BLaER1 (cell line): ENCODE results near the gene RPTOR.

Source experiments
- H3K27ac ChIP-seq: shearing (Covaris generic); formaldehyde crosslinking; 2 replicates; pipeline ENCODE4 v1.8.1; 2022
- H3K27me3 ChIP-seq: shearing (Covaris generic); formaldehyde crosslinking; 2 replicates; pipeline ENCODE4 v1.8.1; 2022
- H3K36me3 ChIP-seq: shearing (Covaris generic); formaldehyde crosslinking; 2 replicates; pipeline ENCODE4 v1.8.1; 2022
- H3K4me1 ChIP-seq: shearing (Covaris generic); formaldehyde crosslinking; 2 replicates; pipeline ENCODE4 v1.8.1; 2022
- H3K4me2 ChIP-seq: shearing (Covaris generic); formaldehyde crosslinking; 2 replicates; pipeline ENCODE4 v1.8.1; 2022
- H3K4me3 ChIP-seq: shearing (Covaris generic); formaldehyde crosslinking; 2 replicates; pipeline ENCODE4 v1.8.1; 2022
- H3K9ac ChIP-seq: shearing (Covaris generic); formaldehyde crosslinking; 2 replicates; pipeline ENCODE4 v1.8.1; 2022
- H3K9me3 ChIP-seq: shearing (Covaris generic); formaldehyde crosslinking; 2 replicates; pipeline ENCODE4 v1.8.1; 2022
- H4K20me1 ChIP-seq: shearing (Covaris generic); formaldehyde crosslinking; 2 replicates; pipeline ENCODE4 v1.8.1; 2022
- Cebpa-rat ChIP-seq: shearing (Covaris generic); IDR thresholded peaks from 2 replicates; pipeline ENCODE4 v1.8.1; 2022

The RPTOR gene

GRCh38 chr17:80539022-80539641 lies 5.5 kb upstream of the RPTOR start:
- Histone ChIP-seq H3K9me3 (no peaks in the 10 kb centered on the region), H3K4me1 (peaks cover 8% of the 10 kb centered on the region), H3K27ac (no peak overlapping the region), H3K9ac (no peak overlapping the region), H3K4me2 (peak overlapping the region; percentile 41), H3K36me3 (no peaks in the 10 kb centered on the region), H3K27me3 (no peaks in the 10 kb centered on the region), H4K20me1 (no peaks in the 10 kb centered on the region), H3K4me3 (no peak overlapping the region)
- TF ChIP-seq Cebpa-rat, result no peak

- H3K36me3 ChIP-seq, result peaks cover 13% of the 10 kb centered on the region; the same call in 1 of the 2 replicates
- peaks cover 34% of the 10 kb centered on the region for H3K4me1 ChIP-seq
- no peaks in the 10 kb centered on the region for H3K27me3 ChIP-seq
- peak overlapping the region; percentile 99 for H3K4me2 ChIP-seq
- no peak for TF ChIP-seq Cebpa-rat
- H3K9ac ChIP-seq, result peak overlapping the region; percentile 92
- peak overlapping the region; percentile 88 for H3K27ac ChIP-seq
- H4K20me1 ChIP-seq, result peaks cover 34% of the 10 kb centered on the region
- peak overlapping the region; percentile 83 for H3K4me3 ChIP-seq
- no peaks in the 10 kb centered on the region for H3K9me3 ChIP-seq
These were observed 825 bp downstream of the RPTOR start for GRCh38 chr17:80545499-80545826.

- Histone ChIP-seq H3K9ac (0 out of 2 replicates have a peak overlapping the region, but pooled peaks have one; percentile 27), H4K20me1 (peaks cover 41% of the 10 kb centered on the region), H3K4me2 (peak overlapping the region; percentile 99), H3K9me3 (no peaks in the 10 kb centered on the region), H3K4me3 (peak overlapping the region; percentile 83), H3K36me3 (peaks cover 13% of the 10 kb centered on the region; the same call in 1 of the 2 replicates), H3K27ac (no peak overlapping the region), H3K27me3 (no peaks in the 10 kb centered on the region), H3K4me1 (peaks cover 40% of the 10 kb centered on the region)
- TF ChIP-seq Cebpa-rat, result no peak
These were observed 1.6 kb downstream of the RPTOR start for GRCh38 chr17:80546267-80546666.

GRCh38 chr17:80552523-80552922 lies 7.9 kb downstream of the RPTOR start:
- Histone ChIP-seq H3K4me1 (peaks cover 17% of the 10 kb centered on the region), H4K20me1 (peaks cover 93% of the 10 kb centered on the region), H3K27ac (no peak overlapping the region), H3K36me3 (peaks cover 44% of the 10 kb centered on the region), H3K4me3 (no peak overlapping the region), H3K4me2 (no peak overlapping the region), H3K9ac (no peak overlapping the region), H3K9me3 (no peaks in the 10 kb centered on the region), H3K27me3 (no peaks in the 10 kb centered on the region)
- TF ChIP-seq Cebpa-rat, result no peak

- Histone ChIP-seq H3K4me3 (no peak overlapping the region), H3K9me3 (no peaks in the 10 kb centered on the region), H3K27me3 (no peaks in the 10 kb centered on the region), H3K9ac (no peak overlapping the region), H3K36me3 (peaks cover 42% of the 10 kb centered on the region), H3K4me1 (peaks cover 8% of the 10 kb centered on the region), H3K27ac (no peak overlapping the region), H4K20me1 (peaks cover 93% of the 10 kb centered on the region), H3K4me2 (no peak overlapping the region)
- no peak for TF ChIP-seq Cebpa-rat
These were observed 10.6 kb downstream of the RPTOR start for GRCh38 chr17:80555266-80555665.

GRCh38 chr17:80558046-80558445 lies 13.4 kb downstream of the RPTOR start:
- no peaks in the 10 kb centered on the region for H3K4me1 ChIP-seq
- no peak for TF ChIP-seq Cebpa-rat
- no peak overlapping the region for H3K4me3 ChIP-seq
- peaks cover 39% of the 10 kb centered on the region for H3K36me3 ChIP-seq
- H4K20me1 ChIP-seq, result peaks cover 100% of the 10 kb centered on the region
- no peak overlapping the region for H3K9ac ChIP-seq
- no peak overlapping the region for H3K27ac ChIP-seq
- H3K27me3 ChIP-seq, result no peaks in the 10 kb centered on the region
- H3K4me2 ChIP-seq, result no peak overlapping the region
- H3K9me3 ChIP-seq, result no peaks in the 10 kb centered on the region

- Histone ChIP-seq H3K4me3 (no peak overlapping the region), H3K9ac (no peak overlapping the region), H3K27me3 (no peaks in the 10 kb centered on the region), H3K9me3 (no peaks in the 10 kb centered on the region), H4K20me1 (peaks cover 99% of the 10 kb centered on the region), H3K4me1 (peaks cover 8% of the 10 kb centered on the region; the same call in 1 of the 2 replicates), H3K27ac (no peak overlapping the region), H3K4me2 (no peak overlapping the region), H3K36me3 (peaks cover 31% of the 10 kb centered on the region)
- TF ChIP-seq Cebpa-rat, result no peak
These were observed 15.2 kb downstream of the RPTOR start for GRCh38 chr17:80559825-80560251.

GRCh38 chr17:80561541-80562114 lies 17.0 kb downstream of the RPTOR start:
- Histone ChIP-seq H3K36me3 (peaks cover 14% of the 10 kb centered on the region; the same call in 1 of the 2 replicates), H3K4me3 (no peak overlapping the region), H3K9me3 (no peaks in the 10 kb centered on the region), H3K4me1 (peaks cover 8% of the 10 kb centered on the region; the same call in 1 of the 2 replicates), H3K27ac (no peak overlapping the region), H3K4me2 (no peak overlapping the region), H3K27me3 (no peaks in the 10 kb centered on the region), H3K9ac (no peak overlapping the region), H4K20me1 (peaks cover 99% of the 10 kb centered on the region)
- TF ChIP-seq Cebpa-rat, result no peak

- no peak overlapping the region for H3K4me2 ChIP-seq
- H3K27ac ChIP-seq, result no peak overlapping the region
- H3K4me1 ChIP-seq, result peaks cover 8% of the 10 kb centered on the region; the same call in 1 of the 2 replicates
- no peak overlapping the region for H3K9ac ChIP-seq
- H3K36me3 ChIP-seq, result peaks cover 11% of the 10 kb centered on the region; the same call in 1 of the 2 replicates
- H4K20me1 ChIP-seq, result peaks cover 99% of the 10 kb centered on the region
- TF ChIP-seq Cebpa-rat, result no peak
- no peaks in the 10 kb centered on the region for H3K27me3 ChIP-seq
- H3K9me3 ChIP-seq, result no peaks in the 10 kb centered on the region
- no peak overlapping the region for H3K4me3 ChIP-seq
These were observed 19.9 kb downstream of the RPTOR start for GRCh38 chr17:80564545-80564944.

- no peaks in the 10 kb centered on the region for H3K9me3 ChIP-seq
- H4K20me1 ChIP-seq, result peaks cover 99% of the 10 kb centered on the region
- H3K27me3 ChIP-seq, result no peaks in the 10 kb centered on the region
- TF ChIP-seq Cebpa-rat, result no peak
- no peak overlapping the region for H3K4me3 ChIP-seq
- H3K4me1 ChIP-seq, result peaks cover 13% of the 10 kb centered on the region; the same call in 1 of the 2 replicates
- no peak overlapping the region for H3K4me2 ChIP-seq
- H3K9ac ChIP-seq, result no peak overlapping the region
- H3K27ac ChIP-seq, result no peak overlapping the region
- 0 out of 2 replicates have a peak, but pooled peaks cover 1% of the 10 kb centered on the region for H3K36me3 ChIP-seq
These were observed 20.9 kb downstream of the RPTOR start for GRCh38 chr17:80565343-80566053.
